Memory B cell (primary cell): ENCODE measurements around the gene MAPK8IP1.
A peak's percentile ranks its signal among the peaks of the same experiment; 100 is the strongest.

ENCODE experiments used
- ATAC-seq: fragments of 150-1000 bp; cut with Tn5 transposase; 2 replicates; pipeline ENCODE4 v1.10.0; 2021; ENCODE audit warnings: low read depth, mild to moderate bottlenecking, moderate library complexity
- DNase-seq, 2 donors: peaks; one replicate each; pipeline ENCODE4 v3.0.0; 2022; ENCODE audit warnings: low spot score in 2 of 2
- H3K27ac Mint-ChIP-seq: one replicate; pipeline ENCODE4 v1.8.0; 2022; ENCODE audit warnings: mild to moderate bottlenecking, moderate library complexity, mixed read lengths
- H3K27me3 Mint-ChIP-seq: one replicate; pipeline ENCODE4 v1.8.0; 2022; ENCODE audit warnings: mixed read lengths
- H3K36me3 Mint-ChIP-seq: one replicate; pipeline ENCODE4 v1.8.0; 2022; ENCODE audit warnings: mild to moderate bottlenecking, mixed read lengths
- H3K4me1 Mint-ChIP-seq: one replicate; pipeline ENCODE4 v1.8.0; 2022; ENCODE audit warnings: mixed read lengths
- H3K4me3 Mint-ChIP-seq: one replicate; pipeline ENCODE4 v1.8.0; 2022; ENCODE audit warnings: mild to moderate bottlenecking, moderate library complexity, mixed read lengths
- H3K9me3 Mint-ChIP-seq: one replicate; pipeline ENCODE4 v1.8.0; 2022; ENCODE audit warnings: mixed read lengths

Gene MAPK8IP1

GRCh38 chr11:45934580-45935318, 49.3 kb downstream of the MAPK8IP1 start:
- peak overlapping the region; percentile 21 for H3K4me3 Mint-ChIP-seq
- H3K27ac Mint-ChIP-seq = no peak overlapping the region
- H3K9me3 Mint-ChIP-seq = no peaks in the 10 kb centered on the region
- peaks cover 4% of the 10 kb centered on the region for H3K36me3 Mint-ChIP-seq
- no peak for DNase-seq
- H3K4me1 Mint-ChIP-seq = peaks cover 60% of the 10 kb centered on the region
- ATAC-seq = no peak
- no peaks in the 10 kb centered on the region for H3K27me3 Mint-ChIP-seq

- DNase-seq (no peak), ATAC-seq (peak; percentile 12)
- no peak overlapping the region for H3K27ac Mint-ChIP-seq
- peaks cover 4% of the 10 kb centered on the region for H3K36me3 Mint-ChIP-seq
- peaks cover 54% of the 10 kb centered on the region for H3K4me1 Mint-ChIP-seq
- peak overlapping the region; percentile 39 for H3K4me3 Mint-ChIP-seq
- no peaks in the 10 kb centered on the region for H3K27me3 Mint-ChIP-seq
- H3K9me3 Mint-ChIP-seq = no peaks in the 10 kb centered on the region
Observed at GRCh38 chr11:45935349-45936064, 50.1 kb downstream of the MAPK8IP1 start.

- ATAC-seq (no peak), DNase-seq (no peak)
- no peak overlapping the region for H3K4me3 Mint-ChIP-seq
- H3K27ac Mint-ChIP-seq = peak overlapping the region; percentile 71
- H3K4me1 Mint-ChIP-seq = peaks cover 43% of the 10 kb centered on the region
- peaks cover 2% of the 10 kb centered on the region for H3K36me3 Mint-ChIP-seq
- no peaks in the 10 kb centered on the region for H3K27me3 Mint-ChIP-seq
- no peaks in the 10 kb centered on the region for H3K9me3 Mint-ChIP-seq
Observed at GRCh38 chr11:45936511-45937054, 51.1 kb downstream of the MAPK8IP1 start.

DNA sequence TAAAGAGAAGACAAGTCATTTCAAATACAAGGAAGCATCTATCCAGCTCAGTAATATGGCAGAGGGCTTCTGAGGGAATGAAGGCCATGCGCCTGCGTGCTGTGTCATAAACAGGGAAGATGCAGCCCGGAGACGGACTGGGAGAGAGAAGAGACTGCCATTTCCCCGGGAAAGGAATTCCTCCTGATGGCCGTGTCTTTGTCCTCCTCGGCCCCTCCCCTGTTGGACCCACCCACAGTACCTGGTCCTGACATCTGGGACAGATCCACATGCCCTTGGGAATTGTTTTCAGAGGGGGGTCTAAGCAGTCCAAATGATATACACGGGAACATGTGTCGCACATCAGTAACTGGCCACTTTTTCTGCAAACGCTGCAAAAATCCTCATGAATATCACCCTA, 52.5 kb downstream of the MAPK8IP1 start:
- Mint-ChIP-seq H3K36me3 (peaks cover 4% of the 10 kb centered on the region), H3K4me3 (no peak overlapping the region), H3K4me1 (peaks cover 33% of the 10 kb centered on the region), H3K27ac (peak overlapping the region; percentile 75), H3K27me3 (no peaks in the 10 kb centered on the region), H3K9me3 (no peaks in the 10 kb centered on the region)
- no peak for ATAC-seq
- no peak for DNase-seq

GRCh38 chr11:45939836-45940235, 54.4 kb downstream of the MAPK8IP1 start:
- no peak for DNase-seq
- Mint-ChIP-seq H3K27me3 (no peaks in the 10 kb centered on the region), H3K36me3 (peaks cover 7% of the 10 kb centered on the region), H3K4me3 (no peak overlapping the region), H3K4me1 (peaks cover 18% of the 10 kb centered on the region), H3K27ac (no peak overlapping the region), H3K9me3 (no peaks in the 10 kb centered on the region)
- no peak for ATAC-seq

GRCh38 chr11:45941285-45941684, 55.8 kb downstream of the MAPK8IP1 start:
- Mint-ChIP-seq H3K27ac (no peak overlapping the region), H3K9me3 (no peaks in the 10 kb centered on the region), H3K36me3 (peaks cover 18% of the 10 kb centered on the region), H3K27me3 (no peaks in the 10 kb centered on the region), H3K4me3 (no peak overlapping the region), H3K4me1 (peaks cover 12% of the 10 kb centered on the region)
- DNase-seq = no peak
- no peak for ATAC-seq

GRCh38 chr11:45942381-45942780, 56.9 kb downstream of the MAPK8IP1 start:
- Mint-ChIP-seq H3K27me3 (no peaks in the 10 kb centered on the region), H3K36me3 (peaks cover 18% of the 10 kb centered on the region), H3K27ac (no peak overlapping the region), H3K4me3 (no peak overlapping the region), H3K4me1 (peaks cover 8% of the 10 kb centered on the region), H3K9me3 (no peaks in the 10 kb centered on the region)
- no peak for ATAC-seq
- no peak for DNase-seq

GRCh38 chr11:45945397-45945999, 60.0 kb downstream of the MAPK8IP1 start:
- no peak overlapping the region for H3K4me3 Mint-ChIP-seq
- ATAC-seq (no peak), DNase-seq (no peak)
- no peak overlapping the region for H3K27ac Mint-ChIP-seq
- H3K36me3 Mint-ChIP-seq = peaks cover 24% of the 10 kb centered on the region
- no peaks in the 10 kb centered on the region for H3K9me3 Mint-ChIP-seq
- H3K4me1 Mint-ChIP-seq = no peaks in the 10 kb centered on the region
- no peaks in the 10 kb centered on the region for H3K27me3 Mint-ChIP-seq

DNA sequence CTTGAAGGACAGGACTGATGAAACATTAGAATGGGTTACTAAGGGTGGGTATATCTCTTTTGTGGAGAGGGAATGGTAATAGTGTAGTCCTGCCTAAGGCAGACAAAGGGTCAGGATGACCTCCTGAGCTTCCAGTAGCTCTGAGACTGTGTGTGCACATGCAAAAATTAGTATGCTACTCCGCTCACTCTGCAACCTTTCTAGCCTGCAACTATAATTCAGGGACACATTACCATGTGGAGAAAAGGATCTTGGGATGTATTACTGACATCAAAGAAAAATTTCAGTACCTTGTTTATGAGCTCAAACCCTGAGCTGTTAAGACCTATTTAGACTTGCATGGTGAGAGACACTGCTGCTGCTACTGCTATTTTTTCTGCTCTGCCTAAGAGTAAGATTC, 62.4 kb downstream of the MAPK8IP1 start:
- Mint-ChIP-seq H3K36me3 (peaks cover 22% of the 10 kb centered on the region), H3K27me3 (no peaks in the 10 kb centered on the region)
- DNase-seq = no peak

DNA sequence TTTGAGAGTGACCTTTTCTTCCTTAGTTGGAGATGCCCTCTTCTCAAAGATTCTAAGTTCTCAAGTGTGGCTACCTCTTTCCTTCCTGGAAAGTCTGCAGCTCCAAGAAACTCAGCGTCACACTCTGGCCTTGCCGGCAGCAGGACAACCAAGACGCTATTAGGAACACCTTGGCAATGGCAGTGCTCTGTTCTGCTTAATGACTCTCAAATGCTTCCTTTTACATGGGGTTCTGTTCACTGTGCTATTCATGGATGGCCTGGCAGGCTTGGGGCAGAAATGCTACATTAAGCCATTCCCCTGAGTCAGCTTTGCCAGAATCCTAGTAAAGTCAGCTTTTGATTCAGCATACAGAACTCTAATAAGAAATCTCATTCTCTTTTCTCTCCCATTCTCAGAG, 62.9 kb downstream of the MAPK8IP1 start:
- no peaks in the 10 kb centered on the region for H3K9me3 Mint-ChIP-seq
- DNase-seq = no peak
- peaks cover 23% of the 10 kb centered on the region for H3K36me3 Mint-ChIP-seq
- no peak for ATAC-seq
- H3K4me1 Mint-ChIP-seq = no peaks in the 10 kb centered on the region
- no peak overlapping the region for H3K27ac Mint-ChIP-seq
- no peak overlapping the region for H3K4me3 Mint-ChIP-seq
- no peaks in the 10 kb centered on the region for H3K27me3 Mint-ChIP-seq

More for the DNA sequence above, 62.4 kb downstream of the MAPK8IP1 start:
- Mint-ChIP-seq H3K27ac (no peak overlapping the region), H3K4me1 (no peaks in the 10 kb centered on the region), H3K9me3 (no peaks in the 10 kb centered on the region), H3K4me3 (no peak overlapping the region)
- ATAC-seq = no peak

GRCh38 chr11:45949992-45950407, 64.5 kb downstream of the MAPK8IP1 start:
- DNase-seq (no peak), ATAC-seq (no peak)
- Mint-ChIP-seq H3K4me3 (no peak overlapping the region), H3K27ac (no peak overlapping the region), H3K36me3 (peaks cover 20% of the 10 kb centered on the region), H3K9me3 (no peaks in the 10 kb centered on the region), H3K4me1 (no peaks in the 10 kb centered on the region), H3K27me3 (no peaks in the 10 kb centered on the region)
